Right lobe of liver (tissue), 6 donors: Measurements from ENCODE around the gene EN1. TPM values are rescaled to one million over a fixed set of nuclear protein-coding genes. Genes with fewer than 3 reads are reported as not detected.

Experiments
- ATAC-seq, 4 donors: fragments of 200-7000 bp; cut with Tn5 transposase; one replicate each; pipeline ENCODE4 v1.9.1; 2020; ENCODE audit warnings: mild to moderate bottlenecking in 4 of 4, moderate library complexity in 4 of 4
- DNase-seq, 3 donors: peaks; one replicate each; pipeline ENCODE4 v3.0.0-alpha.2; 2020
- H3K27ac ChIP-seq, 3 donors: fragments of 200-600 bp; one replicate each; pipeline ENCODE4 v1.8.0; 2022
- H3K27me3 ChIP-seq, 2 donors: fragments of 200-600 bp; one replicate each; pipeline ENCODE4 v1.8.0; 2022
- H3K36me3 ChIP-seq, 4 donors: fragments of 200-600 bp; sonication (generic) in 1 of 4; one replicate each; pipeline versions ENCODE4 v1.5.1 to v1.8.0; 2017 to 2022; ENCODE audit warnings: control low read depth in 1 of 4
- H3K4me1 ChIP-seq, 4 donors: fragments of 200-600 bp; sonication (generic) in 1 of 4; one replicate each; pipeline versions ENCODE4 v1.5.1 to v1.8.0; 2017 to 2022; ENCODE audit warnings: control low read depth in 1 of 4
- H3K4me3 ChIP-seq, 3 donors: fragments of 200-600 bp; one replicate each; pipeline ENCODE4 v1.8.0; 2022
- H3K9me3 ChIP-seq, 4 donors: fragments of 200-600 bp; sonication (generic) in 1 of 4; one replicate each; pipeline versions ENCODE4 v1.5.1 to v1.8.0; 2017 to 2022; ENCODE audit warnings: control low read depth in 1 of 4
- POLR2A ChIP-seq: fragments of 450-650 bp; IDR thresholded peaks from one replicate; pipeline ENCODE4 v1.6.1; 2017; ENCODE audit warnings: antibody characterized with exemption, mild to moderate bottlenecking
- WGBS: methylation state at CpG from one replicate; pipeline ENCODE4 v1.1.6; 2018; ENCODE audit warnings: low coverage, low lambda C conversion rate; ENCODE audit not compliant: insufficient coverage; ENCODE audit errors: missing lambda C conversion rate; 5-methylcytosine and 5-hydroxymethylcytosine counted together
- intact Hi-C, 2 donors: fragments of 100-400 bp; cut with DNase I; formaldehyde crosslinking; loops; one replicate each; pipeline versions ENCODE4 v1.11.2 to v1.14.1; 2022
- long read RNA-seq: library from polyadenylated mRNA; unstranded; transcript quantifications from one replicate; pipeline ENCODE4 v2.0.0, GENCODE V29; 2019
- total RNA-seq, 6 experiments: library from RNA; depleted of rRNA in 2 of 6; stranded (reverse); fragments of >200 nt in 2 of 6; fragmentation: NEBNext Ultra II Directional in 3 of 6; extraction: Animal tissue kit (Norgen Biotek cat#: 25700) in 3 of 6; gene quantifications; one replicate each; pipeline versions ENCODE4 v1.1.0 to v1.2.4, GENCODE V29; 2016 to 2023
- TF ChIP-seq, protein P1 (sequence below), 4 donors: fragments of 200-600 bp in 3 of 4; fragments of 450-650 bp in 1 of 4; IDR thresholded peaks; one replicate each; pipeline versions ENCODE4 v1.5.1 to v1.8.0; 2016 to 2022; ENCODE audit warnings: antibody characterized with exemption in 4 of 4, mild to moderate bottlenecking in 2 of 4
- donor health status: DM: no; HTN: yes; CAD: no.
- donor health status: DM: no; HTN: no; CAD: no.
- donor health status: DM: no; HTN: no; CAD: no.
- donor health status: DM: no; HTN: yes; CAD: no.
- donor health status: DM: no; HTN: yes; CAD: no.

Gene EN1
- not detected for total RNA-seq
- long read RNA-seq = 0 reads

DNA sequence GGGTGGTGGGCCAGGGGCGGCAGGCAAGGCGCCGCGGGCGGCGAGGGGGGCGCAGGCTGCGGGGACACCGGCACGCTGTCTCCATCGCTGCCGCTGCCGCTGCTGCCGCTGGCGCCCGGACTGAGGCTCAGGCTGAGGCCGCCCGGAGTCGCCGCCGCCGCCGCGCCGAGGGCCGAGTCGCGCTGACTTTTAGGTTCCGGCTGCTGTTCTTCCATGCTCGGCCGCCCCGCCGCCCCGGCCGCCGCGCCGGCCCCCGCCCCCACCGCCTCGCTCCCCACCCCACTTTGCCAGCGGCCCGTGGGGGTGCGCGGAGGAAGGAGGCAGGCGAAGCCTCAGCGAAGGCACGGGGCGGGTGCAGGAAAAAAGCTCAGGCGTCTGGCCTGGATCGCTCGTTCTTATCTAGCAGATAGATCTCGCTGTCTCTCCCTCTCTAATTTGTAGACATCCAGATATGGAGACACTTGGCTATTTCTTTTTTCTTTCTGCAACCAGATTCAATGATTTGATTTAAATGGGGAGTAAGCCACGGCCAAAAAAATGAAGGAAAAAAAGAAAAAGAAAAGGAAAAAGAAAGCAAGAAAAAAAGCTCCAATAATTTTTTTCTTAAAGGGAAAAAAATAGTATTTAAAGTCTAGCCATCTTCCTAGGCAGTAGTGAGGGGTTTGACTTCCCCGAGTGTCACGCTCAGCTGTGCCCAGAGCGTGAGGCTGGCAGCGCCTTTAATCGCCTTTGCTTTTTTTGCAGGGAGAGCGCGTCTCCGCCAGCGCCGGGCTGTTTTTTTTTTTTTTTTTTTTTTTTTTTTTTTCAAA lies at the start of gene EN1:
TSS of gene EN1 (minus strand) at position 696 of the 809 bp plus-strand sequence. CDS start at position 215, 481 bp downstream.
- H3K36me3 ChIP-seq = no peaks in the 10 kb centered on the region
- DNase-seq (no peak), ATAC-seq (no peak)
- H3K4me1 ChIP-seq = peaks cover 0 to 18% (median 0%) of the 10 kb centered on the region in 4 donors
- peaks cover 32 to 63% of the 10 kb centered on the region in 2 donors for H3K27me3 ChIP-seq
- H3K4me3 ChIP-seq = no peak within 1 kb of the TSS
- H3K9me3 ChIP-seq = no peaks in the 10 kb centered on the region
- intact Hi-C loops = no loop called here
- no peak for TF ChIP-seq POLR2A
- TF ChIP-seq, protein P1, sequence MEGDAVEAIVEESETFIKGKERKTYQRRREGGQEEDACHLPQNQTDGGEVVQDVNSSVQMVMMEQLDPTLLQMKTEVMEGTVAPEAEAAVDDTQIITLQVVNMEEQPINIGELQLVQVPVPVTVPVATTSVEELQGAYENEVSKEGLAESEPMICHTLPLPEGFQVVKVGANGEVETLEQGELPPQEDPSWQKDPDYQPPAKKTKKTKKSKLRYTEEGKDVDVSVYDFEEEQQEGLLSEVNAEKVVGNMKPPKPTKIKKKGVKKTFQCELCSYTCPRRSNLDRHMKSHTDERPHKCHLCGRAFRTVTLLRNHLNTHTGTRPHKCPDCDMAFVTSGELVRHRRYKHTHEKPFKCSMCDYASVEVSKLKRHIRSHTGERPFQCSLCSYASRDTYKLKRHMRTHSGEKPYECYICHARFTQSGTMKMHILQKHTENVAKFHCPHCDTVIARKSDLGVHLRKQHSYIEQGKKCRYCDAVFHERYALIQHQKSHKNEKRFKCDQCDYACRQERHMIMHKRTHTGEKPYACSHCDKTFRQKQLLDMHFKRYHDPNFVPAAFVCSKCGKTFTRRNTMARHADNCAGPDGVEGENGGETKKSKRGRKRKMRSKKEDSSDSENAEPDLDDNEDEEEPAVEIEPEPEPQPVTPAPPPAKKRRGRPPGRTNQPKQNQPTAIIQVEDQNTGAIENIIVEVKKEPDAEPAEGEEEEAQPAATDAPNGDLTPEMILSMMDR (IDR thresholded peaks at IDR 0.05) = no peak
- H3K27ac ChIP-seq = no peak within 1 kb of the TSS
- WGBS = 6% methylated on average over 19 of the region's 64 CpGs

DNA sequence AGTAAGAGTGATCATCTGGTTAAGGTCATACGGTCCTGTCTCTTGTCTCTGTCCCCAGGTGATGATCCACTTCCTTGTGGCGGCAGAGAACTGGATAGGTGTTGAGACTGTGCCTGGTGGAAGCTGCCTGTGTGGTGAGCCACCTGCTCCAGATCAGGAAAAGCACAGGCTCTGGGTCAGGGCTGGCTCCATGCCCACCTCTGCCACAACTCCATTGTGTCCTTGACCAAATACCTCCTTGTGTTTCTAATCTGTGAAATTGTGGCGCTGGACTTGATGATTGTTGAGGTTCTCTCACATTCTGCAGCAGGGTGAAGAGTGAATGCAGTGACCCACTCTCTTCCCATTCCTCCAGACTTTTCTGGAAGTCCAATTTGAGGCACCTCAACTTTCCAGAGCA lies 45.7 kb upstream of the EN1 start:
- WGBS = 78% methylated on average over 3 of the region's 3 CpGs
- Histone ChIP-seq H3K4me1 (no peaks in the 10 kb centered on the region), H3K9me3 (peaks cover 0 to 14% (median 6%) of the 10 kb centered on the region in 4 donors), H3K27me3 (peaks cover 0 to 5% of the 10 kb centered on the region in 2 donors), H3K27ac (no peak overlapping the region), H3K36me3 (no peaks in the 10 kb centered on the region), H3K4me3 (no peak overlapping the region)
- DNase-seq = no peak
- intact Hi-C loops = no loop called here
- TF ChIP-seq POLR2A = no peak
- TF ChIP-seq, protein P1 (IDR thresholded peaks at IDR 0.05) = no peak
- ATAC-seq = no peak

DNA sequence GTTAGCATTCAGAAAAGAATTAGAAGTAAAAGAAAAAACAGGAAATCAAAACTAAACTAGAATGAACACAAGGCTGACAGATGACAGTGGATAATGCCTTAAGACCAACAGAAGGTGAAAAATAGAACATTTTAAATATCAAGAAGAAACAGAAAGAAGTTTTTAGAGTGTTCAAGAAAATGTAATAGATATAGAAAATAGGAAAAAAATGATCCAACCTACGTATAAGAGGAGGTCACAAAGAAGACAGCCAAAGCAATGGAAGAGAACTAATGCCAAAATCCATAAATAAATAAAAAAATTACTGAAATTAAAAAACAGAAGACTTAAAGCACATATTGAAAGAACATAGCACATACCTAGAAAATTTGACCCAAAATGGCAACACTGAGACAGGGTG lies 42.5 kb upstream of the EN1 start:
- no peak overlapping the region for H3K27ac ChIP-seq
- ATAC-seq = no peak
- no peak for TF ChIP-seq POLR2A
- TF ChIP-seq, protein P1 (IDR thresholded peaks at IDR 0.05) = no peak
- no peak overlapping the region for H3K4me3 ChIP-seq
- no peak for DNase-seq
- no peaks in the 10 kb centered on the region for H3K4me1 ChIP-seq
- peaks cover 0 to 14% (median 6%) of the 10 kb centered on the region in 4 donors for H3K9me3 ChIP-seq
- peaks cover 0 to 5% of the 10 kb centered on the region in 2 donors for H3K27me3 ChIP-seq
- intact Hi-C loops = no loop called here
- H3K36me3 ChIP-seq = no peaks in the 10 kb centered on the region
- 27% methylated on average over 1 of the region's 1 CpG for WGBS

DNA sequence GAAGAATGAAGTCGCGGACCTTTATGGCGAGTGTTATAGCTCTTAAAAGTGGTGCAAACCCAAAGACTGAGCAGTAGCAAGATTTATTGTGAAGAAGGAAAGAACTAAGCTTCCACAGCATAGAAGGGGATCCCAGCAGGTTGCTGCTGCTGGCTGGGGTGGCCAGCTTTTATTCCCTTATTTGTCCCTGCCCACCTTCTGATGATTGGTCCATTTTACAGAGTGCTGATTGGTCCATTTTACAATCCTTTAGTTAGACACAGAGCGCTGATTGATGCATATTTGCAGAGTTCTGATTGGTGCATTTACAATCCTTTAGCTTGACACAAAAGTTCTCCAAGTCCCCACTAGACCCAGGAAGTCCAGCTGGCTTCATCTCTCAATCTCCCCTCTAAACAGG lies 36.3 kb upstream of the EN1 start:
- intact Hi-C loops = no loop called here
- no peak for ATAC-seq

More for the DNA sequence above, 36.3 kb upstream of the EN1 start:
- Histone ChIP-seq H3K27me3 (no peaks in the 10 kb centered on the region), H3K4me3 (no peak overlapping the region), H3K9me3 (no peaks in the 10 kb centered on the region), H3K4me1 (peaks cover 0 to 3% (median 0%) of the 10 kb centered on the region in 4 donors), H3K27ac (no peak overlapping the region), H3K36me3 (no peaks in the 10 kb centered on the region)
- TF ChIP-seq, protein P1 (IDR thresholded peaks at IDR 0.05) = no peak
- no peak for TF ChIP-seq POLR2A
- 82% methylated on average over 4 of the region's 4 CpGs for WGBS
- DNase-seq = no peak
